ENCODE data around the gene SNTB2. TPM values are rescaled to one million over a fixed set of nuclear protein-coding genes. Genes with fewer than 3 reads are reported as not detected.
A peak's percentile ranks its signal among the peaks of the same experiment; 100 is the strongest.

The SNTB2 gene
- total and polyA plus RNA-seq, 2 of the 13 experiments (the other 11 are each of a cell fraction or from before 2014, with no cell fraction given): 11.5 to 19.2 TPM

GRCh38 chr16:69321080-69321479 lies 134.1 kb downstream of the SNTB2 start (continued):
- TF ChIP-seq SYNCRIP (IDR thresholded peaks at IDR 0.05; ENCODE audit: insufficient read depth, low read depth, low read length): no peak
- TF ChIP-seq FOXP1 (IDR thresholded peaks at IDR 0.05): no peak
- no peak for TF ChIP-seq FOXP1 (CRISPR knock-in tag; IDR thresholded peaks at IDR 0.05)

- POLR2A ChIA-PET: interaction anchor here (1.4 kb wide), 1 partner anchor 18 kb away, joined by 4 read pairs; no protein-coding TSS in a partner anchor
- Histone ChIP-seq H3K36me3 (replicated peaks in 1 of 2; ENCODE audit: control insufficient read depth in 1 of 2, insufficient read depth in 2 of 2, low read length in 2 of 2) (peaks cover 43 to 70% of the 10 kb centered on the region in 2 experiments), H3K4me3 (replicated peaks in 1 of 3; ENCODE audit: insufficient read depth in 1 of 3, low read depth in 2 of 3, low read length in 3 of 3) (no peak overlapping the region), H3K27ac (ENCODE audit: extremely low read length, insufficient read depth, low read length) (no peak overlapping the region), H3K27me3 (ENCODE audit: control insufficient read depth in 1 of 2, insufficient read depth in 2 of 2, low read length in 2 of 2) (no peaks in the 10 kb centered on the region), H3K4me2 (ENCODE audit: low read depth, low read length) (no peak overlapping the region), H3K79me2 (ENCODE audit: insufficient read depth, low read length) (peaks cover 33% of the 10 kb centered on the region), H3K9ac (ENCODE audit: insufficient read depth, low read depth, low read length) (no peak overlapping the region), H2AFZ (ENCODE audit: low read length) (no peak overlapping the region), H3K9me3 (ENCODE audit: low read length) (no peaks in the 10 kb centered on the region), H4K20me1 (ENCODE audit: insufficient read depth, low read length) (peaks cover 21% of the 10 kb centered on the region), H3K4me1 (ENCODE audit: insufficient read depth, low read length) (peaks cover 34% of the 10 kb centered on the region)
- CTCF ChIA-PET (ENCODE audit: low intra/inter-chr PET ratio, low total read pairs): no interaction called here
- FAIRE-seq: no peak
- intact Hi-C loops (cut with micrococcal nuclease; ENCODE audit: unreplicated experiment) (no loop called here), in situ Hi-C loops (cut with HindIII; ENCODE audit: extremely low pct_ligation_motif_present, low pct_unique_long_range_greater_than_20kb) (no loop called here)
- no peak for DNase-seq (ENCODE audit: low spot score)
- TF ChIP-seq POLR2G (IDR thresholded peaks at IDR 0.05; ENCODE audit: low read depth, low read length): peak; percentile 52; the same call in 1 of the 2 replicates
- TF ChIP-seq EEA1 (CRISPR knock-in tag; IDR thresholded peaks at IDR 0.05; ENCODE audit: borderline replicate concordance): no peak
- no peak for TF ChIP-seq TCF12 (IDR thresholded peaks at IDR 0.05)
- TF ChIP-seq TCF12 (CRISPR knock-in tag; IDR thresholded peaks at IDR 0.05): no peak
- 0 out of 2 replicates have a peak, but pooled peaks have one; percentile 27 for TF ChIP-seq DR1 (CRISPR knock-in tag; IDR thresholded peaks at IDR 0.05)
- TF ChIP-seq AGO2 (optimal IDR thresholded peaks at IDR 0.05; ENCODE audit: low read depth, low read length): peak; percentile 49
- peak; percentile 43 for TF ChIP-seq RBM22 (optimal IDR thresholded peaks at IDR 0.05; ENCODE audit: low read length)
- no peak for ATAC-seq
- no TSS peak for BruUV-seq (replicated peaks)
- WGBS (ENCODE audit: low lambda C conversion rate): 98% methylated on average over 7 of the region's 7 CpGs
Measured at GRCh38 chr16:69322343-69322742, 135.4 kb downstream of the SNTB2 start.
